GM19468 (cell line): ENCODE results near the gene SELENOO.

Experiments used
- ATAC-seq: cut with Tn5 transposase; IDR thresholded peaks from one replicate; pipeline ENCODE4 v1.9.1; 2021; ENCODE audit warnings: mild to moderate bottlenecking, moderate library complexity, moderate number of reproducible peaks; ENCODE audit not compliant: unreplicated experiment; ENCODE audit errors: extremely low read depth

Gene SELENOO

DNA sequence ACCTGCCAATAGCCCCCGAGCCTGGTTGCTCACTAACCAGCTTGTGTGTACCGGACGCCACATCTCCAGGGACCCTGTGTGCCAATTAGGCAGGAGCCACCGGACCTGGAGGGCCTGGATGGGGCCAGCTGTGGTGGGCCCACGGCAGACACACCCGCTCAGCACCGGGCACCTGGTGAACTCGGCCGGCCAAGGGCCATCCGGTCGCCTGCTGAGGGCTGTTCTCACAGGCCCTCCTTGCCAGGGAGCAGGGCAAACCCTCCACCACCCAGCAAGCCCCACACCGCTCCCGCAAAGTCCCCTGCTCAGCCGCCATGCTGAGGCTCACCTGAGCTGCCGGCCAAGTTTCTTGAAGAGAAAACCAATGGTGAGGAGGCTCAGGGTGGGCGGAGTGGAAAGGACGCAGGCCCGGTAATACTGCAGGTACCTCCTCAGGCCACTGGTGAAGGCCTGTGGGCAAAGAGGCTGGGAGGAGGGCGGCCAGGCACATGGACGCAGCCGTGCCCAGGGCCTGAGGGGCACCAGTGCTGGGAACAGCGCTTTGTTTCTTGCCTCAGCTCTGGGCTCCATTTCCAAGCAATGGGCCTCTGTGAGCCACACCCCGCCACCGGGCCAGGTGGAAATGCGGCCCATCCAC, 26.9 kb downstream of the SELENOO start:
- no peak for ATAC-seq

DNA sequence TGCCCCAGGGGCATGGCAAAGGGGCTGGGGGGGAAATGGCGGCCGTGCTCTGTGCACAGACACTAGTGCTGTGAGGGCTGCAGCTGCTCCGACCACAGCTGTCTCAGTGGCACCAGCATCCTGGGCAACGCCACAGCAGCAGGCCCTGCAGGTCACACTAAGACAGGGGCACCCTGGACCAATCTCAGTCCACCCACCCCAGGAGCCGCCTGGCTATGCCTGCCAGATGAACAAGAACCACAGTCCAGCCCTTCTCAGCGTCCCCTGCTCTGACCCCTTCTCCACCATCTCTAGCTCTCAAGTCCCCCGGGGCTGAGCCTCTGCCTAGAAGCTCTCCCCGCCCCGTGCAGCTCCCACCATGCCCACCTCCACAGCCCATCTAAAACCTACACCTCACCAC, 27.6 kb downstream of the SELENOO start:
- no peak for ATAC-seq

DNA sequence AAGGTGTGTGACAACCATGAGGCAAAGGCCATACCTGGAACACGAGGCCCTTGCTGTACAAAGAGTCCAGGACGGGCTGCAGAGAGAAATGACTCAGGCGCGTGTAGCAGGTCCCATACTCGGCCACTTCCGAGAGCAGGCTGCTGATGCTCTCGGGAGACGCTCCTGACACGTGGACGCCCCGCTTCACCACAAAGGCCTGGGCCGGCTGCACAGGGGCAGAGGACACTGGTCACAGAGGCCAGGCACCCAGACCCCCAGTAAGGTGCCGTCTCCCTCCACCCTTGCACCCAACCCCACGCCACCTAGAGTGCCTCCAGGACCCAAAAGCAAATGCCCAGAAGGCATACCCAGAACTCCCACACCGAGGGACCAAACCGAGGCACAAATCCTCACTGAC, 28.6 kb downstream of the SELENOO start:
- ATAC-seq = no peak

DNA sequence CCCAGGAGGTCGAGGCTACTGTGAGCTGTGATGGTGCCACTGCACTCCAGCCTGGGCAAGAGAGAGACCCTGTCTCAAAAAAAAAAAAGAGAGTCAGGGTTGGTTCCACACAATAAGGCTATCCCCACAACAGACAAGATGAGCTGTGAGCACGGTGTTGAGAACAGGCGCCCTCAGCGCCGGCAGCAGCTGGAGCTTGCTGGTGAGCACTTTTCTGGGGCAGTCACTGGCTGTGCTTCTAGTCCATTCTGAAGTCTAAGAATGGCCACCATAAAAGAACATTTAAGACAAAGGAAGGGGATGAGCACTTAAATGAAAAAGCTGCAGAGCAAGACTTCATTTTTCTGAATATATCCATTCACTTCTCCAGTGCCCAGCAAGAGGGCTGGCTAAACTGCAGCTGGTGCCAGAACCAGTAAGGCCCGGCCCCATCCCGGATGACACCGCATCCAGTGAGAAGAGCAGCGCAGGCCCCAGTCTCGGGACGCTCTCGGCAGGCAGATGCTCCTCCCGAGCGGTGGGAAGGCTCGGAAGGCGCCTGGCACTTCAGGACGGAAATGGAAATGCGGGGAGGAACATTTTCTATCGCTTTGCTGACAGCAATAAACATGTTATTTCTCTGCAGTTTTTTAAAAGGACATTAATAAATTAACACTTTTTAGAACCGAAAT, 31.8 kb downstream of the SELENOO start:
- ATAC-seq = no peak

DNA sequence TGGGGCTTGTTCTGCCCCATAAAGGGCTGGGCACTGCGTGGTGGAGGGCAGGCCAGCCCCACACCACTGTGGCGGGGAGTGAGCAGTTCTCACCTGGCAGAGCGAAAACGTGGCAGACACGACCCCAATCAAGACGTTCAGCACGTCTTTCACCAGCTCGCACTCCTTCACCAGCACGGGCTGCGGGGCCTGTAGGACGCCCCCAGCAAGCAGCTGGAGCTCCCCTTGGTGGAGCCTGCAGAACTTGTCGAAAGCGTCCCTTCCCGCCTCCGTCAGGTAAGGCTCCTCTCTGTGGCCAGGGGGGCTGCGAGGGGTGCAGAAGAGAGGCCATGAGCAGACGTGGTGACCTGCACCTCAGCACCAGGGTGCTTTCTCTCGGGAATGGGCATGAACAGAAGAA, 32.4 kb downstream of the SELENOO start:
- no peak for ATAC-seq

DNA sequence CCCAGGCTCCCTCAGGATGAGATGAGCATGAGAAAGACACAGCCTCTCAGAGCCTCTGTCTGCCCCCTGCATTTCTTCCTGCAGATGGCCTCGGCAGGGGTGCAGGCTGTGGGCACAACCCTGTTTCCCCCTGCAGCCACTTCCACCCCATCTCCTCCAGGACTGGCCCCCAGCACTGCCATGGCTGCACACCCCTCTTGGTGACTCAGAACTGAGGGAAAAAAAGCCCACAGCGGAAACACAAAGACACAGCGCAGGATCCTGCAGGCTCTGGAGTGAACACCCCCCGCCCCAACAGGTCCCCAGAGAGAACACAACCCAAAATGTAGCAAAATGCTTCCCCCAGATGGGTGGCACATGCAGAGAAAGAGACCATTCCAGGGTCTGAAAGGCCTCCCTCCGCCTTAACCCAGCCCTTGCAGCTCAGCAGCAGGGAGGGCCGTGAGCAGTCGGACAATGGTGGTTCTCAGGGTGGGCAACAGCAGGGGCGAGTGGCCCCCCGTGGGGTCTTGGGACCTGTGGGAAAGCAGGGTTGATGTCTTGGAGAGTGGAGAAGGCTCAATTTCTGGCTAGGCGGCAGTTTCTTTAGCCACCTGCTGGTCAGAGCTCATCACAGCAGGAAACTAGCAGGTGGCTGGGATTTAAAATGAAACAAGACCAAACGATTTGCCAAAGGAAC, 36.1 kb downstream of the SELENOO start:
- ATAC-seq = no peak

DNA sequence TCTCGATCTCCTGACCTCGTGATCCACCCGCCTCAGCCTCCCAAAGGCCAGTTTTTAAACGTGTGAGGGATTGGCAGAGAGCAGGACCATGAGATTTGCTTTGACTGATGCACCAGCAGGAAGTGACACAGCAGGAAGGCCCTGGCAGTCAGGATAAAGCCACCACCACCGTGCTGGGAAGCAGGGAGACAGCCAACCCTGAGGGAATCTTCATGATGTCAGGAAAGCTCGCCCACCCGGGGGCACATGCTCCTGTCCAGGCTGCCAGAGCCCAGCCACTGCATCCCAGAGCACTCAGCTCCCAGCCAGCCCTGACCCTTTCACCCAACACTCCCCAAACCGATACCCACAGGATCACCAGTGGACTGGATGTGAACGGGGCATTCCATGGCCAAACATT, 37.9 kb downstream of the SELENOO start:
- ATAC-seq = no peak

DNA sequence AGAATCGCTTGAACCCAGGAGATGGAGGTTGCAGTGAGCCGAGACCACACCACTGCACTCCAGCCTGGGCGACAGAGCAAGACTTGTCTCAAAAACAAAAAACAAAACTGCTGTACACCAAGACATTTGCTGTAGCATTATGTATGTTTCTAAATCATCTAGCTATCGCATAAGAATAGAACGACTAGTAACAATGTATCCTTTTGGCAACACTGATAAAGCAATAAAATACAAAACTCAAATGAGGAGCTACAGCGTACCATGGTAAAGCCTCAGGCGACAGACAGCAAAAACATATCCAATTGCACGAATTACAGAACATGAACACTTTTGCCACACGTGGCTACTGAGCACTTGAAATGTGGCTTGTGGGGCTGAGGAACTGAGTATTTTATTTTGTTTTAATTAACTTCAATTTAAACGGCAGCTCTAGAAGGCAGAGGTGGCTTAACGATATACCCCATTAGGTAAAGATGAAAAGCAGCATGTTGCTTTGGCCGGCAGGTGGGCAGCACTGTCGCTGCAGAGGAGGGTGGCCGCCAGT, 41.7 kb downstream of the SELENOO start:
- no peak for ATAC-seq

DNA sequence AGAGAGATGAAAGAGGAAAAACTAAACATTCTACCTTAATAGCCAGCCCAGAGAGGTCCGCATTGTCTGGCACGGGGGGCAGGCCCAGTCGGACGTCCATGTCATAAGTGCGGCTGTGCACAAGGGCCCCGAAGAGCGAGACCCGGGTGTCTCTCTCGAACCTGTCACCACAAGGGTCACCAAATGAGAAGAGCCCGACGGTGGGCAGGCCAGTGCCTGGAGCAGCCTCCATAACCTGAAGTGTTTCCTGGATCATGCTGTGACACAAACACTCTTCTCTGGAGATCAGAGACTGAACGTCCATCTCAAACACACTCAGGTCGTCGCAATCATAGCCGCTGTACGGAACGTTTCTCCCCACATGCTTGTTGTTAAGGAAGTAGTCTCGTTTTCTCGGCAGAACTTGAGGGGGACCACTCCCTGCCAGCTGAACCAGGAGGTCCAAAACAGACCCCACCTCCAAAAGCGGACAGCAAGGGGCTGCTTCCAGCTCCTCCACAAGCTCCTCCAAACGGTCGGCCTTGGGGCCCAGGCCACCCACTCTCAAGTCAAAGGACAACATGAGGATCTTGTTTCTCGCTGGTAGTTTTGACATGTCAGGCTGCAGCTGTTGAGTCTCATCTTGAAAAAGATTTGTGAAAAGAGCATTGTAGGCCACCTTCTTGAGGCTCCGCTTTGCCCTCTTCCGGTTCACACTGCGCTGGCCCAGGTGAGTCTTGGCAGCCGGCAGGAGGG, 43.0 kb downstream of the SELENOO start:
- ATAC-seq = no peak

DNA sequence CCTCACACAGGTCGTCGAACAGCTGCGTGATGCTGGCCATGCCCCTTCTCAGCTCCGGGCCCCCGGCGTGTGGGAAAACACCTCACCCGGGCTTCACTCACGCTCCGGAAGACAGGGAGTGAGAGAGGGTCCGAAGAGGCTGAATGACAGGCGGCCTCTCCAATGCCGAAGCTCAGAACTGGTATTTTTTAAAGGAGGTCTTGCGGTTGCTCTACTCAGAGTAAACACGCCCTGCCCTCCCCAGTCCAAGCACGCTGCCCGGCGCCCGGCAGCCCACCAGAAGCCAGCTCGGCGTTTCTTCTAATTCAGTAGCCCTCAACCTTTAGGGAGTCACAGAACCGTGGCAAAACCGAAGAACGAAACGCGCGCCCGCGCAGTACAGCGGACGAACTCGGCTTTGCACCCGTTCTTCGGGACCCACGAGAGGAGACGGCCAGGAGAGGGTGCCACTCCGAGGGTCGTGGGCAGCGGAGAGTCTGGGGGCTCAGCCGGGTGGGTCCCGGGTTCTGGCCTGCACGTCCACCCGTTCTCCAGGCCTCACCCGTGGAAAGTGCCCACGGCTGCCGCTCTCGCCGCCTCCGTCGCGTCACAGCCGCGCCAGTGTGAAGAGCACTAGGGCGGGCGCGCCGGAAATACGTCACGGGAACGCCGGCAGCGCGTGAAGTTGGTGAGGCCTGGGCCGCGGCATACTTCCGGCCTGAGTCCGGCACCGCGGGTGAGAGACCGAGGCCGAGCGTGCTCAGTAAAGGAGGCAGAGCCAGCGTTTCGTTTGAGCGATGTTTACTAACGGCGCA, 43.8 kb downstream of the SELENOO start, which contains the start of gene TUBGCP6:
TSS of gene TUBGCP6 (minus strand) at position 604 of the 794 bp plus-strand sequence. CDS start at position 40, 564 bp downstream.
- ATAC-seq = peak; percentile 42

DNA sequence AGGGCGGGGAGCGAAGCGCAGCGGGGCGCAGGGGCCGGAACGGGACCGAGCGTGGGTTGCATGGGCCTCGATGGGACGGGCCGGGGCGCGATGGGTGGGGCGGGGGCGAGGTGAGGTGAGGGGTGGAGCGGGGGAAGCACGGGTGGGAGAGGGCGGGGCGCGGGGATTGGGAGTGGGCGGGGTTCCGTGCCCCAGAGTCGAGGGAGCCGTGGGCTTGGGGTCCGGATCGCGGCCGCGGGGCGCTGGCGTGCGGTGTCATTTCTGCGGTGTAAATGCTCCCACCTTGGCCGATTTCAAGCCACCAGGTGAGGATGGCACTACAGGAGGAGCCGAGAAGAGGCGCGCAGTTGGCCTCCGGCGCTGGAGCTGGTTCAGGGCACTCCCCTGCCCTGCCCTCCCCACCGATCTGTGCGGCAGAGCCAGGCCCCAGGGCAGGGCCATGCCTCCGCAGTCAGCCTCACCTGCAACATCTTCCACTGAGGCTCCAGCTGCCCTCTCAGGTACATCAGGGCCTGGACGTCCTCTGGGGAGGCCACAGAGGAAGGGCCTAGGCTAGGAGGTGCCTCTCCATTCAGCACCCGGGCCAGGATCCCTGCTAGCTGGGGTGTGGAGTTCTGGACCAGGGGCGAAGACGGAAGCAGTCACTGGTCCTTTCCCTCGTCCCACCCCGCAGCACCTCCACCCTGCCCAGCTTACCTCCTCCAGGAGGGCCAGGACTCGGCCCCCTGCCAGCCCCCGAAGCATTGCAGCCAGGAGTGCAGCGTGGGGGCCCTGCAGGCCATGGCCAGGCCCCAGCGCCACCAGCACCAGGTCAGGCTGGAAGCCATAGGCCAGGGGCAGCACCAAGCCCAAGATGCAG, 44.6 kb downstream of the SELENOO start:
- ATAC-seq = no peak

DNA sequence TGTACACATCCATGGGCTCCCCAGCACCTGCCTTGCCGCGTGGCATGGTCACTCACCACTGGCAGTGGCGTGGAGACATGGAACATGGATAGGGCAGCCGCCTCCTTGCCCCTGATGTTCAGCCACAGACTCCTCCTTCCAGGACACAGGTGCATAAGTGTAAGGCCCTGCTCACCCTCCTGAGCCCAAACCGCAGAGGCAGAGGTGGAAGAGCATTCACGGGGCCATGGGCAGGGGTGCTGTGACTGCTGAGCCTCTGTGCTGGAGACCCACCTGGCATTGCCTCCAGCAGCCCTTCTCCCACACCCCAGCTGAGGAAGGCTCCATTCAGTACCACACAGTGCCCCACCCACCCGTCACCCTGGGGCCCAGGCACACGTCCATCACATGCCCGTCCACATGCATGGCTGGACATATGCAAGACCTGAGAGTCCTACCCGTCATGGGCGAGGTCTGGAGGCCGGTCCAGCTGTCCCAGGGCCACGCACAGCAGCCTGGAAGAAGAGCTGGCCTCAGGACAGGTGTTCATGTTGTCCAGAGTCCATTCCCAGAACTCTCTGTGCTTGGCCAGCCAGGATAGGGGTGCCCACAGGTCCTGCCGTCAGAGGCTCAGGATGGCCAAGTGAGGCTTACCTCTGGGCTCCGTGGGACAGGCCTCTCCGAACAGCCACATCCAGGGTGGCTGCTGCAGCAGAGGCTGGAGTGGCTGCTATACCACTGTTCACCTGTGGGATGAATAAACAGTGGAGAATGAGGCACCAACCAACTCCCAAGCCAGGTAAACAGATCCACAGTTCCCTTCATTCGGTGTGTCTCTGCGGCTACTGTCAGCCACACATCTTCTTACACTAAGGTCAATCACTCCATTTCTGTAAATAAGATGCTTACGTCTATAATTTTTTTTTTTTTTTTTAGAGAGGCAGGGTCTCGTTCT, 45.7 kb downstream of the SELENOO start:
- no peak for ATAC-seq

DNA sequence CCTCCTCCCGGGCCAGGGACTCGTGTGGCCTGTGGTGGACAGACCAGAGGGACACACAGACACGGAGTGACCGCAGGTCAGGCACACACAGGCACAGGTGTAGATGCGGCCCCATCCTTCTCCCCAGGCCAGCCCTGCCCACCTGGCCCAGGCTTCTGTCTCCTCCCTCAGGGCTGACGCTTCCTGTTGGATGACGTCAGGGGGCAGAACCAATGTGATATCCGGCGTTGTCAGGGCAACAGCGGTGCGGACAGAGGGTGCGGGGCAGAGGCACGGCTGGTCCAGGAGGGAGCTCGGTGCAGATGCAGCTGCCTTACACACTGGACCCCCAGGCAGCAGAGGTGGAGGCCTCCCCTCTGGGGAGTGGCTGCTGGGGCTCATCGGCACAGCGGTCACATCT, 46.9 kb downstream of the SELENOO start:
- ATAC-seq = no peak

DNA sequence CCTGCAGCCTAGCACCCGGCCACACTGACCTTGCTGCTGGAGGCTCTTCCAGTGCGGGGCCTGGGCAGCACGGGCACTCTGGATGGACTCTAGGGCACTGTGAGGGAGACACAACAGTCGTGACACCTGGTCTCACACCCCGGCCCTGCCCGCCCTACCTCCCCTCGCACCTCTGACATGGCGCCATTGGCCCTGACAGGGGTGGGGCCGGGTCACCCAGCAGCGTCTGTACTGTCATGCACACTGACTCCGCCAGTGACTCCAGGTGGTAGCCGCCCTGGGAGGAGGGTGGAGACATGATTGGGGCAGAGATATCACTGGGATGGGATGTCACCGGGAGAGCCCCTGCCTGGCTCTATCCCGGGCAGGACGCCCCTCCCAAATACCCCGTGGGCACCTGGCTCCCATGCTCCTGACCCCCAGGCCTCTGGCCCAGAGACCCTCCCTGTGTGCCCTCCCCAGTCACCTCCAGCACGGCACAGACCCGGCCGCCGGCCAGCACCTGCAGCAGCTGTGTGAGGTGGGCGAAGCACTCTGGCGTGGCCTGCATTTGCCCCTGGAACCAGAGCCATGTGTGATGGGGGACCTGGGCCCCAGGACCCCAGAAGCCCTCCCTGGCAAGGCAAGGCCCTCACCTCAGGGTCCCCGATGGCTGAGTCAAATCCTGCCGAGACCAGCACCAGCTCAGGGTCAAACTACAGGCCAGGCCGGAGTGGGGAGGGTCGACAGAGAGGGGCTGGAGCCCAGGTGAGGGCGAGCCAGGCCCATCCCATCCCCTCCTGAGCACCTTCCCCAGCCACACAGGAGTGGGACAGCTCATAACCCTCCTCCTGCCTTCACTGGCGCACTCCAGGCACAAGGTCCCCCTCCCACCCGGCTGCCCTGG, 47.6 kb downstream of the SELENOO start:
- no peak for ATAC-seq

DNA sequence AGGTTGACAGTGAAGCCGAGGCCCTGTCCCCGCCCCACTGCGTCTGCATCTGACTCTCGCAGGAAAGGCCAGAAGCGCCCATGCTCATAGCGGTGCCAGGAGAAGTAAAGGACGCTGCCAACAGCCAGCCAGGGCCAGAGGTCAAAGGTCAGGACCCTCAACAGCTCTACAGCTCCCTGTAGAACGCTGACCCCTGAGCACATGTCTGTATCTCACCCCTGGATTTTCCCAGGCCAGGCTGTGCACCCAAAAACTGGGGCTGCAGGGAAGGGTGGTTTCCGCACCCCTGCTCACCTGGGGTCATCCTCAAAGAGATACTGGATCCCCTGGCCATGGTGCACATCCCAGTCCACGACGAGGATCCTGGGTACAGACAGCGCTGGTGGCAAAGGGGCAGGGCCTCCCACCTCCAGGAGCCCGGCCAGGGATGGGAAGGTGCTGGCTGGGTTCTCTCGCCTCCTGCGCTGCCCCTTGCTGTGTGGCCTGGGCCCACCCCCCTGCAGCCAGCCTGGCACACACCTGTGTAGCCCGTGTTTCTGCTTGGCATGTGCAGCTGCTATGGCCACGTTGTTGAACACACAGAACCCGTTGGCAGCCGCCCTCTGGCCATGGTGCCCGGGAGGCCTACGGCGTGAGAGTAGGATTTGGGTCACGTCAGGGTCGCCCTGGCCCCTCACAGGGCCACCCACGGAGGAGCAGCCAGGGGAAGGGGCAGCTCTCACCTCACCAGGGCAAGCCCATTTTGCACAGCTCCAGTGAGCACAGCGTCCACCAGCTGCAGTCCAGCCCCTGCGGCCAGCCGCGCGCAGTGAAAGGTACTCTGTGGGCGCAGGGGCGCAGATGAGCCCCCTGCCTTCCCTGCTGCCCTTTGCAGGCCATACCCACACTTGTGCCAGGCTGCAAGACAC, 48.8 kb downstream of the SELENOO start:
- no peak for ATAC-seq

DNA sequence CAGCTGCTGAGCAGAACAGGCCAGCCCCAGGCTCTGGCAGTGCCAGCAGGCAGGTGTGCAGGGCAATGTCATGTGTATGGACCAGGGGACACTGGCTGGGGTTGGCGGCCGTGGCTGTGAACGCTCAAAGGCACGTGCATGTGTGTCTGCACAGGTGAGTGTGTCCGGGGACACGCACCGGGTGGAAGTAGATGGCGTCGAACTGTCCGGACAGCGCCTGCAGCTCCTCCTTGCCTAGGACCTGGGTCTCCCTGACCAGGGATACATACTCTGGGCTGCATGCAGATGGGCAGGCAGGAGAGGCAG, 49.4 kb downstream of the SELENOO start:
- no peak for ATAC-seq
